HG02885 (cell line): Measurements from ENCODE around the gene VEGFA.

Experiments used
- ATAC-seq: cut with Tn5 transposase; IDR thresholded peaks from one replicate; pipeline ENCODE4 v1.9.1; 2021; ENCODE audit warnings: mild to moderate bottlenecking; ENCODE audit not compliant: unreplicated experiment, poor library complexity

The VEGFA gene

DNA sequence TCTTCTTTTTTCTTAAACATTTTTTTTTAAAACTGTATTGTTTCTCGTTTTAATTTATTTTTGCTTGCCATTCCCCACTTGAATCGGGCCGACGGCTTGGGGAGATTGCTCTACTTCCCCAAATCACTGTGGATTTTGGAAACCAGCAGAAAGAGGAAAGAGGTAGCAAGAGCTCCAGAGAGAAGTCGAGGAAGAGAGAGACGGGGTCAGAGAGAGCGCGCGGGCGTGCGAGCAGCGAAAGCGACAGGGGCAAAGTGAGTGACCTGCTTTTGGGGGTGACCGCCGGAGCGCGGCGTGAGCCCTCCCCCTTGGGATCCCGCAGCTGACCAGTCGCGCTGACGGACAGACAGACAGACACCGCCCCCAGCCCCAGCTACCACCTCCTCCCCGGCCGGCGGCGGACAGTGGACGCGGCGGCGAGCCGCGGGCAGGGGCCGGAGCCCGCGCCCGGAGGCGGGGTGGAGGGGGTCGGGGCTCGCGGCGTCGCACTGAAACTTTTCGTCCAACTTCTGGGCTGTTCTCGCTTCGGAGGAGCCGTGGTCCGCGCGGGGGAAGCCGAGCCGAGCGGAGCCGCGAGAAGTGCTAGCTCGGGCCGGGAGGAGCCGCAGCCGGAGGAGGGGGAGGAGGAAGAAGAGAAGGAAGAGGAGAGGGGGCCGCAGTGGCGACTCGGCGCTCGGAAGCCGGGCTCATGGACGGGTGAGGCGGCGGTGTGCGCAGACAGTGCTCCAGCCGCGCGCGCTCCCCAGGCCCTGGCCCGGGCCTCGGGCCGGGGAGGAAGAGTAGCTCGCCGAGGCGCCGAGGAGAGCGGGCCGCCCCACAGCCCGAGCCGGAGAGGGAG, 580 bp downstream of the VEGFA start:
- peak; percentile 5 for ATAC-seq

- peak; percentile 22 for ATAC-seq
Measured at GRCh38 chr6:43771210-43771857, 1.3 kb downstream of the VEGFA start.

DNA sequence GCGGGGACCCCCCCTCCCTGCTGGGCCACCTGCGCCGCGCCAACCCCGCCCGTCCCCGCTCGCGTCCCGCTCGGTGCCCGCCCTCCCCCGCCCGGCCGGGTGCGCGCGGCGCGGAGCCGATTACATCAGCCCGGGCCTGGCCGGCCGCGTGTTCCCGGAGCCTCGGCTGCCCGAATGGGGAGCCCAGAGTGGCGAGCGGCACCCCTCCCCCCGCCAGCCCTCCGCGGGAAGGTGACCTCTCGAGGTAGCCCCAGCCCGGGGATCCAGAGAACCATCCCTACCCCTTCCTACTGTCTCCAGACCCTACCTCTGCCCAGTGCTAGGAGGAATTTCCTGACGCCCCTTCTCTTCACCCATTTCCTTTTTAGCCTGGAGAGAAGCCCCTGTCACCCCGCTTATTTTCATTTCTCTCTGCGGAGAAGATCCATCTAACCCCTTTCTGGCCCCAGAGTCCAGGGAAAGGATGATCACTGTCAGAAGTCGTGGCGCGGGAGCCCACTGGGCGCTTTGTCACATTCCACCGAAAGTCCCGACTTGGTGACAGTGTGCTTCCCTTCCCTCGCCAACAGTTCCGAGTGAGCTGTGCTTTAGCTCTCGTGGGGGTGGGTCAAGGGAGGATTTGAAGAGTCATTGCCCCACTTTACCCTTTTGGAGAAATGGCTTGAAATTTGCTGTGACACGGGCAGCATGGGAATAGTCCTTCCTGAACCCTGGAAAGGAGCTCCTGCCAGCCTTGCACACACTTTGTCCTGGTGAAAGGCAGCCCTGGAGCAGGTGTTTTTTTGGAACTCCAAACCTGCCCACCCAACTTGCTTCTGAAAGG, 2.1 kb downstream of the VEGFA start:
- ATAC-seq, result peak; percentile 14

- ATAC-seq, result no peak
Measured at GRCh38 chr6:43772681-43773049, 2.7 kb downstream of the VEGFA start.

DNA sequence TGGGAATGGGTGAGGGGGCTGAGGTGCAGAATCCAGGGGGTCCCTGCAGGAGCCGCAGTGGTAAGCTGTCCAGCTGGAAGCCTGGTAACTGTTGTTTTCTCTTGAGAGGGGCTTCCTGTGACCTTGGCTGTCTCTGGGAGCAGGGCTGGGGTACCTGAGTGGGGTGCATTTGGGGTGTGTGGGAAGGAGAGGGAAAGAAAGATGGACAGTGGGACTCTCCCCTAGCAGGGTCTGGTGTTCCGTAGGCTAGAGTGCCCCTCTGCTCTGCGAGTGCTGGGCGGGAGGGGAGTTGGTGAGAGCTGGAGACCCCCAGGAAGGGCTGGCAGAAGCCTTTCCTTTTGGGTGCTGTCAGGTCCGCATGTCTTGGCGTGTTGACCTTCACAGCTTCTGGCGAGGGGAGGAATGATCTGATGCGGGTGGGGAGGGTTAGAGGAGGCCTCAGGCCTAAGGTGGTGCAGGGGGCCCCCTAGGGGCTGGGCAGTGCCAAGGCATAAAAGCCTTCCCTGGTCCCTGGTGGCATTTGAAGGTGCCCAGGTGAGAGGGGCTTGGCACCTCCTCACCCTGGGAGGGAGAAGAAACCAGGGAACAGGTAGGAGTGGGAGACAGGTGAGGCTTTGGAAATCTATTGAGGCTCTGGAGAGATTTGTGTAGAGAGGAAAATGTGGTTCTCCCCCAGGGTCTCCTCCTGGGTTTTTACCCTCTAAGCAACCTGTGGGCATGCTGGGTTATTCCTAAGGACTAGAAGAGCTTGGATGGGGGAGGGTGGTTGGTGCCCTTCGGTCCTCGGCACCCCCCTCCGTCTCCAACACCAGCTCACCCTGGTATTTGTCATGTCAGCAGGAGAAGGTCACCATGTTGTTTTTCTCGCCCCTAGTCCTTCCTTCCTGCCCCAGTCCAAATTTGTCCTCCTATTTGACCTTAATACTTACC, 3.3 kb downstream of the VEGFA start:
- ATAC-seq, result peak; percentile 29

DNA sequence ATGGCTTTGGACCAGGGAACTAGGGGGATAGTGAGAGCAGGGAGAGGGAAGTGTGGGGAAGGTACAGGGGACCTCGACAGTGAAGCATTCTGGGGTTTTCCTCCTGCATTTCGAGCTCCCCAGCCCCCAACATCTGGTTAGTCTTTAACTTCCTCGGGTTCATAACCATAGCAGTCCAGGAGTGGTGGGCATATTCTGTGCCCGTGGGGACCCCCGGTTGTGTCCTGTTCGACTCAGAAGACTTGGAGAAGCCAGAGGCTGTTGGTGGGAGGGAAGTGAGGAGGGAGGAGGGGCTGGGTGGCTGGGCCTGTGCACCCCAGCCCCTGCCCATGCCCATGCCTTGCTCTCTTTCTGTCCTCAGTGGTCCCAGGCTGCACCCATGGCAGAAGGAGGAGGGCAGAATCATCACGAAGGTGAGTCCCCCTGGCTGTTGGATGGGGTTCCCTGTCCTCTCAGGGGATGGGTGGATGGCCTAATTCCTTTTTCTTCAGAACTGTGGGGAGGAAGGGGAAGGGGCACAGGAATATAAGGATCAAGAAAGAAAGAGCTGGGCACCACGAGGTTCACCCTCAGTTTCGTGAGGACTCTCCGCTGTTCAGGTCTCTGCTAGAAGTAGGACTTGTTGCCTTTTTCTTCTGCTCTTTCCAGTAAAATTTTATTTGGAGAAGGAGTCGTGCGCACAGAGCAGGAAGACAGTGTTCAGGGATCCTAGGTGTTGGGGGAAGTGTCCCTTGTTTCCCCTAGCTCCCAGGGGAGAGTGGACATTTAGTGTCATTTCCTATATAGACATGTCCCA, 4.2 kb downstream of the VEGFA start:
- ATAC-seq, result no peak

GRCh38 chr6:43774776-43775534, 4.9 kb downstream of the VEGFA start:
- peak; percentile 20 for ATAC-seq

GRCh38 chr6:43775535-43775885, 5.5 kb downstream of the VEGFA start:
- ATAC-seq, result no peak

- no peak for ATAC-seq
Measured at GRCh38 chr6:43776115-43776798, 6.2 kb downstream of the VEGFA start.

- ATAC-seq, result no peak
Measured at GRCh38 chr6:43776799-43777776, 7.1 kb downstream of the VEGFA start.

DNA sequence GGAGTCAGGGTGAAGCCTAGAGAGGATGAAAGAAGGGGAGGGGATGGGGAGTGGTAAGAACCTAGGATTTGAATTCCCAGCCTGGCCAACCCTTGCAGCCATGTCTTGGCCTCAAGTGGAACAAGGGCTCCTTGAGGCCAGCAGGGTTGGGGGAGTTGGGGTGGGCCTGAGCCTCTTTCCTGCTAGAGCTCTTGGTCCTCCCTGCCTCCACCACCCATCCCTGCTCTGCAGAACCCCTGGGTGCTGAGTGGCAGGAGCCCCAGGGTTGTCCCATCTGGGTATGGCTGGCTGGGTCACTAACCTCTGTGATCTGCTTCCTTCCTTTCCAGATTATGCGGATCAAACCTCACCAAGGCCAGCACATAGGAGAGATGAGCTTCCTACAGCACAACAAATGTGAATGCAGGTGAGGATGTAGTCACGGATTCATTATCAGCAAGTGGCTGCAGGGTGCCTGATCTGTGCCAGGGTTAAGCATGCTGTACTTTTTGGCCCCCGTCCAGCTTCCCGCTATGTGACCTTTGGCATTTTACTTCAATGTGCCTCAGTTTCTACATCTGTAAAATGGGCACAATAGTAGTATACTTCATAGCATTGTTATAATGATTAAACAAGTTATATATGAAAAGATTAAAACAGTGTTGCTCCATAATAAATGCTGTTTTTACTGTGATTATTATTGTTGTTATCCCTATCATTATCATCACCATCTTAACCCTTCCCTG, 8.3 kb downstream of the VEGFA start:
- ATAC-seq, result no peak

- ATAC-seq, result no peak
Measured at GRCh38 chr6:43778976-43779851, 9.2 kb downstream of the VEGFA start.

GRCh38 chr6:43779852-43780236, 9.8 kb downstream of the VEGFA start:
- ATAC-seq, result no peak

DNA sequence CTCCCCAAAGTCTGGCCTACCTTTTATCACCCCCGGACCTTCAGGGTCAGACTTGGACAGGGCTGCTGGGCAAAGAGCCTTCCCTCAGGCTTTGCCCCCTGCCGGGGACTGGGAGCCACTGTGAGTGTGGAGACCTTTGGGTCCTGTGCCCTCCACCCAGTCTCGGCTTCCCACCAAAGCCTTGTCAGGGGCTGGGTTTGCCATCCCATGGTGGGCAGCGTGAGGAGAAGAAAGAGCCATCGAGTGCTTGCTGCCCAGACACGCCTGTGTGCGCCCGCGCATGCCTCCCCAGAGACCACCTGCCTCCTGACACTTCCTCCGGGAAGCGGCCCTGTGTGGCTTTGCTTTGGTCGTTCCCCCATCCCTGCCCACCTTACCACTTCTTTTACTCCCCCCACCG, 10.3 kb downstream of the VEGFA start:
- no peak for ATAC-seq
